HEK293 (cell line): ENCODE measurements around the gene TBC1D19.

Experiments used
- CTCF ChIA-PET: fragments of 350-600 bp; formaldehyde crosslinking; extraction: SDS; loops from one replicate; lab custom pipeline; 2021; ENCODE audit warnings: antibody characterized with exemption; lab: Yijun Ruan, JAX
- POLR2A ChIA-PET: fragments of 300-600 bp; formaldehyde crosslinking; extraction: SDS; loops from one replicate; lab custom pipeline; 2020; ENCODE audit warnings: antibody characterized with exemption, inconsistent platforms; lab: Yijun Ruan, JAX
- H3K27ac ChIP-seq: fragments of 200-500 bp; sonication (Bioruptor generic); 2 replicates; pipeline ENCODE4 v1.5.1; 2014; ENCODE audit warnings: low read depth, low read length, control low read depth, inconsistent platforms; ENCODE audit errors: extremely low read depth
- H3K36me3 ChIP-seq, 2 experiments: fragments of 200-500 bp in 1 of 2; sonication (Bioruptor generic) in 1 of 2; 1 replicate in 1 of 2; 2 replicates in 1 of 2; pipeline ENCODE4 v1.5.1; 2014 to 2017; ENCODE audit warnings: inconsistent platforms in 2 of 2, low read length in 2 of 2; ENCODE audit not compliant: control insufficient read depth in 2 of 2, insufficient read depth in 1 of 2
- H3K4me1 ChIP-seq: fragments of 200-500 bp; sonication (Bioruptor generic); 2 replicates; pipeline ENCODE4 v1.5.1; 2014; ENCODE audit warnings: mild to moderate bottlenecking, low read length, inconsistent platforms; ENCODE audit not compliant: control insufficient read depth, insufficient read depth
- H3K4me3 ChIP-seq: 2 replicates; pipeline ENCODE4 v1.5.1; 2011; ENCODE audit warnings: low read depth, mild to moderate bottlenecking, control low read depth, low read length, moderate library complexity
- H3K9me3 ChIP-seq: fragments of 200-500 bp; sonication (Bioruptor generic); 2 replicates; pipeline ENCODE4 v1.5.1; 2014; ENCODE audit warnings: low read depth, low read length, inconsistent platforms; ENCODE audit not compliant: control insufficient read depth, insufficient read depth
- CTCF ChIP-seq: fragments of 450-650 bp; formaldehyde crosslinking; IDR thresholded peaks from 2 replicates; pipeline ENCODE4 v1.5.1; 2016; ENCODE audit warnings: missing biosample characterization, missing genetic modification characterization
- MEIS1 ChIP-seq: sonication (generic); formaldehyde crosslinking; IDR thresholded peaks from 2 replicates; pipeline ENCODE4 v1.8.1; 2022; ENCODE audit warnings: missing genetic modification reagents, mild to moderate bottlenecking, borderline replicate concordance
- MZF1 ChIP-seq: fragments of 450-650 bp; formaldehyde crosslinking; IDR thresholded peaks from 2 replicates; pipeline ENCODE4 v1.5.1; 2017; ENCODE audit warnings: missing biosample characterization, missing genetic modification characterization, borderline replicate concordance
- SP3 ChIP-seq: fragments of 450-650 bp; formaldehyde crosslinking; IDR thresholded peaks from 2 replicates; pipeline ENCODE4 v1.5.1; 2016; ENCODE audit warnings: missing biosample characterization, missing genetic modification characterization
- ZBTB8A ChIP-seq: fragments of 450-650 bp; formaldehyde crosslinking; IDR thresholded peaks from 2 replicates; pipeline ENCODE4 v1.5.1; 2016; ENCODE audit warnings: missing biosample characterization, missing genetic modification characterization
- ZNF184 ChIP-seq: fragments of 450-650 bp; IDR thresholded peaks from 2 replicates; pipeline ENCODE4 v1.5.1; 2018; ENCODE audit warnings: missing biosample characterization, mild to moderate bottlenecking, missing genetic modification characterization
- ZNF324 ChIP-seq: fragments of 450-650 bp; formaldehyde crosslinking; IDR thresholded peaks from 2 replicates; pipeline ENCODE4 v1.5.1; 2016; ENCODE audit warnings: missing biosample characterization, missing genetic modification characterization
- ZNF391 ChIP-seq: fragments of 450-650 bp; formaldehyde crosslinking; IDR thresholded peaks from 2 replicates; pipeline ENCODE4 v1.5.1; 2016; ENCODE audit warnings: low read depth, missing biosample characterization, missing genetic modification characterization, borderline replicate concordance
- ZNF558 ChIP-seq: fragments of 450-650 bp; formaldehyde crosslinking; IDR thresholded peaks from 2 replicates; pipeline ENCODE4 v1.5.1; 2016; ENCODE audit warnings: missing biosample characterization, missing genetic modification characterization
- ZNF629 ChIP-seq: fragments of 450-650 bp; formaldehyde crosslinking; IDR thresholded peaks from 2 replicates; pipeline ENCODE4 v1.5.1; 2017; ENCODE audit warnings: missing biosample characterization, missing genetic modification characterization
- ZNF658 ChIP-seq: fragments of 450-650 bp; formaldehyde crosslinking; IDR thresholded peaks from 2 replicates; pipeline ENCODE4; 2016; ENCODE audit warnings: missing biosample characterization, missing genetic modification characterization
- ZNF707 ChIP-seq: fragments of 450-650 bp; formaldehyde crosslinking; IDR thresholded peaks from 2 replicates; pipeline ENCODE4 v1.5.1; 2016; ENCODE audit warnings: missing biosample characterization, missing genetic modification characterization
- ZSCAN16 ChIP-seq: fragments of 450-650 bp; formaldehyde crosslinking; IDR thresholded peaks from 2 replicates; pipeline ENCODE4 v1.5.1; 2016; ENCODE audit warnings: missing biosample characterization, missing genetic modification characterization
- TF ChIP-seq, protein P1 (sequence below): fragments of 450-650 bp; formaldehyde crosslinking; IDR thresholded peaks from 2 replicates; pipeline ENCODE4 v1.5.1; 2016; ENCODE audit warnings: missing biosample characterization, missing genetic modification characterization
- TF ChIP-seq, protein P2 (sequence below): fragments of 450-650 bp; formaldehyde crosslinking; conservative IDR thresholded peaks from 2 replicates; pipeline ENCODE4 v1.5.1; 2016; ENCODE audit warnings: low read depth, missing biosample characterization, missing genetic modification characterization
- TF ChIP-seq, protein P3 (sequence below): fragments of 450-650 bp; formaldehyde crosslinking; IDR thresholded peaks from 2 replicates; pipeline ENCODE4 v1.5.1; 2016; ENCODE audit warnings: missing biosample characterization, missing genetic modification characterization, low read depth

The TBC1D19 gene

DNA sequence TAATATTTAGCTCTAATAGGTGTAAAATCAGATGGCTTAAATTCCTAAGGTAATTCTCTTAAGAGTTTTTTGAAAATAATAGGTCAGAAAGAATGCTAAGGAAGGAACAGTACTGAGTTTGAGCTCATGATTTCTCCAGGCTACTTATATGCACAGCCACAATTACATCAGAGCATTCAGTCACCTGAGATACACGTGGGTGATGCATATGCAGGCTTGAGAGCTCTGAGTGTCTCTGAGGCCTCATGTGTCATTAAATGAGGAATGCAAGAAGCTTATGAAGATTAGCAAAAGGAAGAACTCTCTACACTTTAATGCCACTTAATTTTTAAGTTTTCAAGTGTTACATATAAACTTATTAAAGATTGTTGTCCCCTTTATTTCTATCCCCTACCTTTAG, 152.7 kb downstream of the TBC1D19 start:
- TF ChIP-seq ZNF629 (tag by site-specific recombination) (0 out of 2 replicates have a peak, but pooled peaks have one; percentile 16), ZNF184 (tag by site-specific recombination) (no peak)
- H3K9me3 ChIP-seq = no peaks in the 10 kb centered on the region
- H3K4me1 ChIP-seq = no peaks in the 10 kb centered on the region
- ChIA-PET POLR2A (no interaction called here), CTCF (no interaction called here)
- H3K36me3 ChIP-seq = no peaks in the 10 kb centered on the region
- H3K27ac ChIP-seq = no peak overlapping the region
- H3K4me3 ChIP-seq = no peak overlapping the region

- Histone ChIP-seq H3K27ac (no peak overlapping the region), H3K36me3 (no peaks in the 10 kb centered on the region), H3K4me3 (no peak overlapping the region), H3K4me1 (no peaks in the 10 kb centered on the region), H3K9me3 (no peaks in the 10 kb centered on the region)
- TF ChIP-seq ZBTB8A (tag by site-specific recombination) (no peak), ZNF658 (tag by site-specific recombination) (no peak), MZF1 (tag by site-specific recombination) (no peak)
- ChIA-PET CTCF (interaction anchor here (0.5 kb wide), 1 partner anchor 593 kb away, joined by 3 read pairs; no protein-coding TSS in a partner anchor), POLR2A (no interaction called here)
These were observed 153.5 kb downstream of the TBC1D19 start for GRCh38 chr4:26737385-26737784.

DNA sequence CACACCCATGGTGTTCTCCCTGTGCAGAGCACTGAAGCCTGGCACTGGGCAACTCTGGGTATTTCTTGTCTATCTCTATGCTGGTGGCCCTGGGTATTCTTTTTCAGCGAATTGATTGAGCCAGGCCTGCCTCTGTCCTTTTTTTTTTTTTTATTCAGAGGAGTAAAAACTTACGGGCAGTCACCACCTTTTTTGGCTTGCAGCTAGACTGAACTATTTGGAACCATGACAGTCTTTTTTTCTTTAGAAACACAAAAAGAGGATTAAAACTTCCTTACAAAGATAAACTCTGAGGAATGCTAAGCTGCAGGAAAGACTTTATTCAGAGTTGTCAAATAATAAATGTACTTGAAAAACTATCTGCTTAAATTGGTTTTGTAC, 157.6 kb downstream of the TBC1D19 start:
- Histone ChIP-seq H3K4me3 (no peak overlapping the region), H3K36me3 (no peaks in the 10 kb centered on the region), H3K9me3 (no peaks in the 10 kb centered on the region)
- POLR2A ChIA-PET = no interaction called here
- TF ChIP-seq ZNF707 = no peak
- TF ChIP-seq, all 188 proteins: peak for 0
- Histone ChIP-seq H3K27ac (no peak overlapping the region), H3K4me1 (no peaks in the 10 kb centered on the region)
- CTCF ChIA-PET = interaction anchor here (0.6 kb wide), 1 partner anchor 142 kb away, joined by 3 read pairs; no protein-coding TSS in a partner anchor

DNA sequence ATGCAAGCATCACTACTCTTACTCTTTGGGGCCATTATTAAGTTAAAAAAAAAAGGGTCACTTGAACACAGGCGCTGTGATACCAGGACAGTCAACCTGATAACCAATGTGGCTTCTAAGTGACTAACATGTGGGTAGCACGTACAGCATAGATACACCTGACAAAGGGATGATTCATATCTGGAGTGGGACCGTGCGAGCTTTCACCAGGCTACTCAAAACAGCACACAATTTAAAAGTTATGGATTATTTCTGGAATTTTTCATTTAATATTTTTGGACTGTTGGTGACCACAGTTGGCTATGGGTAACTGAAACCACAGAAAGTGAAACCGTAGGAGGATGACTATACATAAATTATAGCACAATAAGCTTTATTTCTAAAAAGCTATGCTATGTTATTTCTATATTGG, 162.9 kb downstream of the TBC1D19 start:
- no peak overlapping the region for H3K4me3 ChIP-seq
- ChIA-PET POLR2A (no interaction called here), CTCF (interaction anchor here (0.7 kb wide), 1 partner anchor 42 kb away, joined by 3 read pairs; no protein-coding TSS in a partner anchor)
- H3K9me3 ChIP-seq = no peaks in the 10 kb centered on the region
- no peak overlapping the region for H3K27ac ChIP-seq
- no peak for TF ChIP-seq MEIS1 (CRISPR knock-in tag)
- TF ChIP-seq, protein P1, sequence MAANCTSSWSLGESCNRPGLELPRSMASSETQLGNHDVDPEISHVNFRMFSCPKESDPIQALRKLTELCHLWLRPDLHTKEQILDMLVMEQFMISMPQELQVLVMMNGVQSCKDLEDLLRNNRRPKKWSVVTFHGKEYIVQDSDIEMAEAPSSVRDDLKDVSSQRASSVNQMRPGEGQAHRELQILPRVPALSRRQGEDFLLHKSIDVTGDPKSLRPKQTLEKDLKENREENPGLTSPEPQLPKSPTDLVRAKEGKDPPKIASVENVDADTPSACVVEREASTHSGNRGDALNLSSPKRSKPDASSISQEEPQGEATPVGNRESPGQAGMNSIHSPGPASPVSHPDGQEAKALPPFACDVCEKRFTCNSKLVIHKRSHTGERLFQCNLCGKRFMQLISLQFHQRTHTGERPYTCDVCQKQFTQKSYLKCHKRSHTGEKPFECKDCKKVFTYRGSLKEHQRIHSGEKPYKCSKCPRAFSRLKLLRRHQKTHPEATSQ (tag by site-specific recombination) = no peak
- no peak for TF ChIP-seq SP3 (tag by site-specific recombination)
- TF ChIP-seq, all 188 proteins: peak for 0
- Histone ChIP-seq H3K4me1 (no peaks in the 10 kb centered on the region), H3K36me3 (peaks cover 0 to 5% of the 10 kb centered on the region in 2 experiments; a peak in 1 of 3 replicates)

- POLR2A ChIA-PET = no interaction called here
- no peaks in the 10 kb centered on the region for H3K9me3 ChIP-seq
- H3K4me1 ChIP-seq = peaks cover 2% of the 10 kb centered on the region; the same call in 1 of the 2 replicates
- H3K4me3 ChIP-seq = no peak overlapping the region
- CTCF ChIA-PET = no interaction called here
- peaks cover 0 to 5% of the 10 kb centered on the region in 2 experiments; a peak in 1 of 3 replicates for H3K36me3 ChIP-seq
- no peak overlapping the region for H3K27ac ChIP-seq
- TF ChIP-seq, protein P2, sequence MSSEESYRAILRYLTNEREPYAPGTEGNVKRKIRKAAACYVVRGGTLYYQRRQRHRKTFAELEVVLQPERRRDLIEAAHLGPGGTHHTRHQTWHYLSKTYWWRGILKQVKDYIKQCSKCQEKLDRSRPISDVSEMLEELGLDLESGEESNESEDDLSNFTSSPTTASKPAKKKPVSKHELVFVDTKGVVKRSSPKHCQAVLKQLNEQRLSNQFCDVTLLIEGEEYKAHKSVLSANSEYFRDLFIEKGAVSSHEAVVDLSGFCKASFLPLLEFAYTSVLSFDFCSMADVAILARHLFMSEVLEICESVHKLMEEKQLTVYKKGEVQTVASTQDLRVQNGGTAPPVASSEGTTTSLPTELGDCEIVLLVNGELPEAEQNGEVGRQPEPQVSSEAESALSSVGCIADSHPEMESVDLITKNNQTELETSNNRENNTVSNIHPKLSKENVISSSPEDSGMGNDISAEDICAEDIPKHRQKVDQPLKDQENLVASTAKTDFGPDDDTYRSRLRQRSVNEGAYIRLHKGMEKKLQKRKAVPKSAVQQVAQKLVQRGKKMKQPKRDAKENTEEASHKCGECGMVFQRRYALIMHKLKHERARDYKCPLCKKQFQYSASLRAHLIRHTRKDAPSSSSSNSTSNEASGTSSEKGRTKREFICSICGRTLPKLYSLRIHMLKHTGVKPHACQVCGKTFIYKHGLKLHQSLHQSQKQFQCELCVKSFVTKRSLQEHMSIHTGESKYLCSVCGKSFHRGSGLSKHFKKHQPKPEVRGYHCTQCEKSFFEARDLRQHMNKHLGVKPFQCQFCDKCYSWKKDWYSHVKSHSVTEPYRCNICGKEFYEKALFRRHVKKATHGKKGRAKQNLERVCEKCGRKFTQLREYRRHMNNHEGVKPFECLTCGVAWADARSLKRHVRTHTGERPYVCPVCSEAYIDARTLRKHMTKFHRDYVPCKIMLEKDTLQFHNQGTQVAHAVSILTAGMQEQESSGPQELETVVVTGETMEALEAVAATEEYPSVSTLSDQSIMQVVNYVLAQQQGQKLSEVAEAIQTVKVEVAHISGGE (tag by site-specific recombination) = no peak
- TF ChIP-seq CTCF (tag by site-specific recombination) (no peak), ZSCAN16 (tag by site-specific recombination) (no peak), ZNF391 (tag by site-specific recombination) (no peak), ZNF324 (no peak), ZNF558 (tag by site-specific recombination) (no peak)
- TF ChIP-seq, protein P3, sequence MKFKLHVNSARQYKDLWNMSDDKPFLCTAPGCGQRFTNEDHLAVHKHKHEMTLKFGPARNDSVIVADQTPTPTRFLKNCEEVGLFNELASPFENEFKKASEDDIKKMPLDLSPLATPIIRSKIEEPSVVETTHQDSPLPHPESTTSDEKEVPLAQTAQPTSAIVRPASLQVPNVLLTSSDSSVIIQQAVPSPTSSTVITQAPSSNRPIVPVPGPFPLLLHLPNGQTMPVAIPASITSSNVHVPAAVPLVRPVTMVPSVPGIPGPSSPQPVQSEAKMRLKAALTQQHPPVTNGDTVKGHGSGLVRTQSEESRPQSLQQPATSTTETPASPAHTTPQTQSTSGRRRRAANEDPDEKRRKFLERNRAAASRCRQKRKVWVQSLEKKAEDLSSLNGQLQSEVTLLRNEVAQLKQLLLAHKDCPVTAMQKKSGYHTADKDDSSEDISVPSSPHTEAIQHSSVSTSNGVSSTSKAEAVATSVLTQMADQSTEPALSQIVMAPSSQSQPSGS (tag by site-specific recombination) = no peak
These were observed 164.9 kb downstream of the TBC1D19 start for GRCh38 chr4:26748811-26749210.
